HCT116 (cell line): Measurements from ENCODE around the gene GSPT1. TPM values are rescaled to one million over a fixed set of nuclear protein-coding genes. Genes with fewer than 3 reads are reported as not detected.

Source experiments
- ATAC-seq: fragments of 200-7000 bp; cut with Tn5 transposase; 2 replicates; pipeline ENCODE4 v1.9.1; 2020; ENCODE audit warnings: mild to moderate bottlenecking, moderate library complexity
- BruUV-seq: library from RNA; stranded (reverse); fragments of 400-500 nt; replicated peaks from 2 replicates; lab custom pipeline; 2021; lab: Mats Ljungman, UMichigan
- CTCF ChIA-PET: fragments of 300-600 bp; sonication (Branson Sonifier 250); formaldehyde crosslinking; loops from one replicate; lab custom pipeline; 2021; ENCODE audit warnings: antibody characterized with exemption; lab: Charles Lee
- POLR2A ChIA-PET: fragments of 300-600, 350-600 bp; sonication (Branson Sonifier 250); formaldehyde crosslinking; loops from one replicate; lab custom pipeline; 2021; ENCODE audit warnings: antibody characterized with exemption; lab: Charles Lee
- RAD21 ChIA-PET, 2 experiments: fragments of 300-600 bp; sonication (Branson Sonifier 250); formaldehyde crosslinking; loops; one replicate each; lab custom pipeline; 2023; ENCODE audit warnings: low total read pairs in 2 of 2; ENCODE audit not compliant: uncharacterized antibody in 2 of 2, unreplicated experiment in 2 of 2, low non-redundant PET in 1 of 2; lab: Charles Lee
- DNase-seq: peaks from one replicate; pipeline ENCODE4 v3.0.0-alpha.2; 2010; ENCODE audit warnings: low read depth, low spot score
- H2AFZ ChIP-seq: fragments of 200-600 bp; shearing (Covaris generic), sonication (generic); 2 replicates; pipeline ENCODE4 v1.6.1; 2017; ENCODE audit warnings: low read depth, mixed run types, mixed read lengths, antibody characterized with exemption, low read length; ENCODE audit not compliant: poor library complexity, severe bottlenecking
- H3K27ac ChIP-seq: 2 replicates; pipeline ENCODE4 v1.5.1; 2012; ENCODE audit warnings: low read depth, low read length
- H3K27me3 ChIP-seq: fragments of 200-600 bp; sonication (generic); 2 replicates; pipeline ENCODE4 v1.6.1; 2016; ENCODE audit warnings: mixed run types, low read length, mixed read lengths; ENCODE audit not compliant: insufficient read depth
- H3K36me3 ChIP-seq, 2 experiments: fragments of 200-500 bp in 1 of 2; fragments of 200-600 bp in 1 of 2; sonication (Bioruptor generic) in 1 of 2; sonication (generic) in 1 of 2; 2 replicates each; pipeline versions ENCODE4 v1.5.1 to v1.6.1; 2014 to 2016; ENCODE audit warnings: low read length in 2 of 2, inconsistent platforms in 1 of 2, mixed read lengths in 1 of 2, mixed run types in 1 of 2; ENCODE audit not compliant: insufficient read depth in 2 of 2, control insufficient read depth in 1 of 2
- H3K4me1 ChIP-seq, 2 experiments: fragments of 200-600 bp in 1 of 2; sonication (generic) in 1 of 2; 2 replicates each; pipeline versions ENCODE4 v1.5.1 to v1.6.1; 2012 to 2017; ENCODE audit warnings: low read length in 2 of 2, inconsistent platforms in 1 of 2, mild to moderate bottlenecking in 1 of 2, mixed read lengths in 1 of 2, mixed run types in 1 of 2, moderate library complexity in 1 of 2; ENCODE audit not compliant: insufficient read depth in 2 of 2, control insufficient read depth in 1 of 2
- H3K4me2 ChIP-seq: fragments of 200-600 bp; sonication (generic); 2 replicates; pipeline ENCODE4 v1.6.1; 2017; ENCODE audit warnings: mixed run types, low read length, mixed read lengths
- H3K4me3 ChIP-seq, 2 experiments: fragments of 200-600 bp in 1 of 2; sonication (generic) in 1 of 2; replicated peaks in 1 of 2; 2 replicates each; pipeline ENCODE4 v1.5.1; 2011 to 2016; ENCODE audit warnings: low read length in 2 of 2, control low read depth in 1 of 2, low read depth in 1 of 2, mild to moderate bottlenecking in 1 of 2, mixed read lengths in 1 of 2, mixed run types in 1 of 2
- H3K79me2 ChIP-seq: fragments of 200-600 bp; sonication (generic); 2 replicates; pipeline ENCODE4 v1.6.1; 2017; ENCODE audit warnings: mild to moderate bottlenecking, mixed run types, low read length, moderate library complexity, mixed read lengths; ENCODE audit not compliant: insufficient read depth
- H3K9ac ChIP-seq: fragments of 200-600 bp; sonication (generic); 2 replicates; pipeline ENCODE4 v1.6.1; 2016; ENCODE audit warnings: low read length, mixed read lengths
- H3K9me2 ChIP-seq: fragments of 200-600 bp; sonication (generic), shearing (Covaris generic); 2 replicates; pipeline ENCODE4 v1.6.1; 2017; ENCODE audit warnings: mixed run types, mild to moderate bottlenecking, moderate library complexity; ENCODE audit not compliant: insufficient read depth
- H3K9me3 ChIP-seq, 2 experiments: fragments of 200-500 bp in 1 of 2; fragments of 200-600 bp in 1 of 2; sonication (Bioruptor generic) in 1 of 2; sonication (generic) in 1 of 2; 2 replicates each; pipeline ENCODE4 v1.6.1; 2014 to 2017; ENCODE audit warnings: low read length in 2 of 2, mixed read lengths in 2 of 2, inconsistent platforms in 1 of 2, low read depth in 1 of 2, mild to moderate bottlenecking in 1 of 2, mixed run types in 1 of 2, moderate library complexity in 1 of 2; ENCODE audit not compliant: control insufficient read depth in 1 of 2, insufficient read depth in 1 of 2
- H4K20me1 ChIP-seq: fragments of 200-600 bp; sonication (generic), shearing (Covaris generic); 2 replicates; pipeline ENCODE4 v1.6.1; 2017; ENCODE audit warnings: mixed run types, mild to moderate bottlenecking, moderate library complexity; ENCODE audit not compliant: insufficient read depth
- CBX3 ChIP-seq: IDR thresholded peaks from 2 replicates; pipeline ENCODE4 v1.6.1; 2012; ENCODE audit warnings: low read depth
- EGR1 ChIP-seq: IDR thresholded peaks from 2 replicates; pipeline ENCODE4 v1.6.1; 2012; ENCODE audit warnings: low read depth
- ELF1 ChIP-seq: IDR thresholded peaks from 2 replicates; pipeline ENCODE4 v1.6.1; 2012; ENCODE audit warnings: low read depth, borderline replicate concordance
- EZH2 ChIP-seq: fragments of 200-600 bp; sonication (generic); IDR thresholded peaks from 2 replicates; pipeline ENCODE4 v1.6.1; 2017; ENCODE audit warnings: antibody characterized with exemption, mixed run types
- EZH2phosphoT487 ChIP-seq: fragments of 200-600 bp; IDR thresholded peaks from 2 replicates; pipeline ENCODE4 v1.6.1; 2018; ENCODE audit warnings: antibody characterized with exemption, borderline replicate concordance
- FOSL1 ChIP-seq: IDR thresholded peaks from 2 replicates; pipeline ENCODE4 v1.6.1; 2012; ENCODE audit warnings: low read depth
- JUND ChIP-seq: IDR thresholded peaks from 2 replicates; pipeline ENCODE4 v1.6.1; 2012
- POLR2A ChIP-seq: IDR thresholded peaks from 2 replicates; pipeline ENCODE4 v1.7.0; 2011; ENCODE audit warnings: borderline replicate concordance; ENCODE audit not compliant: insufficient read depth, insufficient read length; ENCODE audit errors: extremely low read depth
- POLR2AphosphoS5 ChIP-seq: IDR thresholded peaks from 2 replicates; pipeline ENCODE4 v1.6.1; 2011; ENCODE audit warnings: mild to moderate bottlenecking, low read depth, low read length, moderate library complexity
- RAD21 ChIP-seq: IDR thresholded peaks from 2 replicates; pipeline ENCODE4 v1.6.1; 2012; ENCODE audit warnings: low read depth, mild to moderate bottlenecking
- SIN3A ChIP-seq: IDR thresholded peaks from 2 replicates; pipeline ENCODE4 v1.6.1; 2012; ENCODE audit warnings: low read depth
- SP1 ChIP-seq: IDR thresholded peaks from 2 replicates; pipeline ENCODE4 v1.6.1; 2012; ENCODE audit warnings: low read depth
- SRF ChIP-seq: IDR thresholded peaks from 2 replicates; pipeline ENCODE4 v1.6.1; 2012; ENCODE audit warnings: low read depth
- YY1 ChIP-seq: IDR thresholded peaks from 2 replicates; pipeline ENCODE4 v1.6.1; 2011; ENCODE audit warnings: low read length, low read depth, moderate library complexity, mild to moderate bottlenecking; ENCODE audit not compliant: insufficient replicate concordance; ENCODE audit errors: extremely low read depth
- ZFX ChIP-seq: fragments of 450-650 bp; IDR thresholded peaks from 2 replicates; pipeline ENCODE4 v1.6.1; 2017
- ZNF274 ChIP-seq: fragments of 200-500 bp; sonication (Bioruptor generic); IDR thresholded peaks from 2 replicates; pipeline ENCODE4 v1.6.1; 2014; ENCODE audit warnings: mild to moderate bottlenecking, low read depth, low read length, inconsistent platforms
- intact Hi-C: fragments of 100-400 bp; cut with micrococcal nuclease; formaldehyde crosslinking; loops from 2 replicates; pipeline ENCODE4 v1.10.0; 2022
- total RNA-seq: library from RNA; stranded (reverse); gene quantifications from one replicate; pipeline ENCODE4 v1.2.1, GENCODE V29; 2021; ENCODE audit not compliant: unreplicated experiment
- TF ChIP-seq, protein P1 (sequence below): IDR thresholded peaks from 2 replicates; pipeline ENCODE4 v1.6.1; 2012
- TF ChIP-seq, protein P2 (sequence below): IDR thresholded peaks from 2 replicates; pipeline ENCODE4 v1.6.1; 2012; ENCODE audit warnings: low read depth
- TF ChIP-seq, protein P3 (sequence below): IDR thresholded peaks from 2 replicates; pipeline ENCODE4 v1.6.1; 2011; ENCODE audit warnings: mild to moderate bottlenecking, low read length, moderate library complexity; ENCODE audit not compliant: insufficient replicate concordance; ENCODE audit errors: extremely low read depth

GSPT1 gene
- total RNA-seq, 1 experiment from 2014 or later: 148 TPM

GRCh38 chr16:11852092-11852809 is 63.5 kb downstream of the GSPT1 start:
- Histone ChIP-seq H2AFZ (no peak overlapping the region), H3K4me1 (peaks cover 8 to 22% of the 10 kb centered on the region in 2 experiments; a peak in 3 of 4 replicates), H3K4me3 (peak overlapping the region; percentile 74 to 100), H3K79me2 (peaks cover 83% of the 10 kb centered on the region), H3K4me2 (peak overlapping the region; percentile 67), H3K9ac (peak overlapping the region; percentile 100), H3K9me2 (no peaks in the 10 kb centered on the region), H3K27me3 (no peaks in the 10 kb centered on the region), H3K9me3 (no peaks in the 10 kb centered on the region), H3K36me3 (peaks cover 22 to 29% of the 10 kb centered on the region in 2 experiments; a peak in 3 of 4 replicates), H3K27ac (peak overlapping the region; percentile 96), H4K20me1 (peaks cover 9% of the 10 kb centered on the region; the same call in 1 of the 2 replicates)
- TF ChIP-seq, protein P1, sequence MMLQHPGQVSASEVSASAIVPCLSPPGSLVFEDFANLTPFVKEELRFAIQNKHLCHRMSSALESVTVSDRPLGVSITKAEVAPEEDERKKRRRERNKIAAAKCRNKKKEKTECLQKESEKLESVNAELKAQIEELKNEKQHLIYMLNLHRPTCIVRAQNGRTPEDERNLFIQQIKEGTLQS: no peak
- no peak for TF ChIP-seq ELF1
- TF ChIP-seq, protein P2, sequence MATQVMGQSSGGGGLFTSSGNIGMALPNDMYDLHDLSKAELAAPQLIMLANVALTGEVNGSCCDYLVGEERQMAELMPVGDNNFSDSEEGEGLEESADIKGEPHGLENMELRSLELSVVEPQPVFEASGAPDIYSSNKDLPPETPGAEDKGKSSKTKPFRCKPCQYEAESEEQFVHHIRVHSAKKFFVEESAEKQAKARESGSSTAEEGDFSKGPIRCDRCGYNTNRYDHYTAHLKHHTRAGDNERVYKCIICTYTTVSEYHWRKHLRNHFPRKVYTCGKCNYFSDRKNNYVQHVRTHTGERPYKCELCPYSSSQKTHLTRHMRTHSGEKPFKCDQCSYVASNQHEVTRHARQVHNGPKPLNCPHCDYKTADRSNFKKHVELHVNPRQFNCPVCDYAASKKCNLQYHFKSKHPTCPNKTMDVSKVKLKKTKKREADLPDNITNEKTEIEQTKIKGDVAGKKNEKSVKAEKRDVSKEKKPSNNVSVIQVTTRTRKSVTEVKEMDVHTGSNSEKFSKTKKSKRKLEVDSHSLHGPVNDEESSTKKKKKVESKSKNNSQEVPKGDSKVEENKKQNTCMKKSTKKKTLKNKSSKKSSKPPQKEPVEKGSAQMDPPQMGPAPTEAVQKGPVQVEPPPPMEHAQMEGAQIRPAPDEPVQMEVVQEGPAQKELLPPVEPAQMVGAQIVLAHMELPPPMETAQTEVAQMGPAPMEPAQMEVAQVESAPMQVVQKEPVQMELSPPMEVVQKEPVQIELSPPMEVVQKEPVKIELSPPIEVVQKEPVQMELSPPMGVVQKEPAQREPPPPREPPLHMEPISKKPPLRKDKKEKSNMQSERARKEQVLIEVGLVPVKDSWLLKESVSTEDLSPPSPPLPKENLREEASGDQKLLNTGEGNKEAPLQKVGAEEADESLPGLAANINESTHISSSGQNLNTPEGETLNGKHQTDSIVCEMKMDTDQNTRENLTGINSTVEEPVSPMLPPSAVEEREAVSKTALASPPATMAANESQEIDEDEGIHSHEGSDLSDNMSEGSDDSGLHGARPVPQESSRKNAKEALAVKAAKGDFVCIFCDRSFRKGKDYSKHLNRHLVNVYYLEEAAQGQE: no peak
- TF ChIP-seq EGR1: no peak
- no peak for TF ChIP-seq EZH2phosphoT487
- no peak for TF ChIP-seq EZH2
- TF ChIP-seq, protein P3, sequence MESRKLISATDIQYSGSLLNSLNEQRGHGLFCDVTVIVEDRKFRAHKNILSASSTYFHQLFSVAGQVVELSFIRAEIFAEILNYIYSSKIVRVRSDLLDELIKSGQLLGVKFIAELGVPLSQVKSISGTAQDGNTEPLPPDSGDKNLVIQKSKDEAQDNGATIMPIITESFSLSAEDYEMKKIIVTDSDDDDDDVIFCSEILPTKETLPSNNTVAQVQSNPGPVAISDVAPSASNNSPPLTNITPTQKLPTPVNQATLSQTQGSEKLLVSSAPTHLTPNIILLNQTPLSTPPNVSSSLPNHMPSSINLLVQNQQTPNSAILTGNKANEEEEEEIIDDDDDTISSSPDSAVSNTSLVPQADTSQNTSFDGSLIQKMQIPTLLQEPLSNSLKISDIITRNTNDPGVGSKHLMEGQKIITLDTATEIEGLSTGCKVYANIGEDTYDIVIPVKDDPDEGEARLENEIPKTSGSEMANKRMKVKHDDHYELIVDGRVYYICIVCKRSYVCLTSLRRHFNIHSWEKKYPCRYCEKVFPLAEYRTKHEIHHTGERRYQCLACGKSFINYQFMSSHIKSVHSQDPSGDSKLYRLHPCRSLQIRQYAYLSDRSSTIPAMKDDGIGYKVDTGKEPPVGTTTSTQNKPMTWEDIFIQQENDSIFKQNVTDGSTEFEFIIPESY: no peak
- TF ChIP-seq YY1: no peak
- TF ChIP-seq SIN3A: no peak
- no peak for TF ChIP-seq ZNF274
- no peak for TF ChIP-seq ZFX
- no peak for TF ChIP-seq SP1
- TF ChIP-seq POLR2A: no peak
- no peak for TF ChIP-seq FOSL1
- TF ChIP-seq CBX3: no peak
- TF ChIP-seq POLR2AphosphoS5: no peak
- no peak for TF ChIP-seq SRF
- TF ChIP-seq RAD21: no peak
- no peak for TF ChIP-seq JUND
- BruUV-seq: no TSS peak
- ATAC-seq (no peak), DNase-seq (no peak)
- ChIA-PET POLR2A (no interaction called here), RAD21 (no interaction called here), CTCF (interaction anchor here (1.0 kb wide), 1 partner anchor 215 kb away, joined by 4 read pairs; no protein-coding TSS in a partner anchor)
- intact Hi-C loops: no loop called here
